Measurements from ENCODE around the gene NME7. TPM values are rescaled to one million over a fixed set of nuclear protein-coding genes. Genes with fewer than 3 reads are reported as not detected.
"Not testable (repeated sequence)": the region's sequence is repeated elsewhere in the genome, so short reads cannot be mapped to it uniquely, and the experiment has no call there.

NME7 gene
- total RNA-seq, 1 experiment from 2014 or later: 13.2 TPM

DNA sequence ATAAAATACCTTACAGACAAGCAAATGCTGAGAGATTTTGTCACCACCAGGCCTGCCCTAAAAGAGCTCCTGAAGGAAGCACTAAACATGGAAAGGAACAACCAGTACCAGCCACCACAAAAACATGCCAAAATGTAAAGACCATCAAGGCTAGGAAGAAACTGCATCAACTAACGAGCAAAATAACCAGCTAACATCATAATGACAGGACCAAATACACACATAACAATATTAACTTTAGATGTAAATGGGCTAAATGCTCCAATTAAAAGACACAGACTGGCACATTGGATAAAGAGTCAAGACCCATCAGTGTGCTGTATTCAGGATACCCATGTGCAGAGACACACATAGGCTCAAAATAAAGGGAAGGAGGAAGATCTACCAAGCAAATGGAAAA is 35.0 kb upstream of the NME7 start:
- not testable (repeated sequence) for H4K20me1 ChIP-seq (ENCODE audit: control insufficient read depth, insufficient read depth, insufficient read length); H3K14ac ChIP-seq (ENCODE audit: insufficient read depth, low read length); H4K91ac ChIP-seq (ENCODE audit: insufficient read length, low read depth, low read length); H3K4me3 Mint-ChIP-seq; H4K8ac ChIP-seq (replicated peaks; ENCODE audit: insufficient read length, low read depth, low read length); H4K5ac ChIP-seq (ENCODE audit: insufficient read length, low read depth, low read length); H3K18ac ChIP-seq (ENCODE audit: insufficient read length, low read depth, low read length); H3K79me1 ChIP-seq (ENCODE audit: insufficient read depth, low read depth, low read length, poor library complexity, severe bottlenecking); H3K9me3 ChIP-seq (ENCODE audit: control insufficient read depth, low read depth, low read length); H2AFZ ChIP-seq (ENCODE audit: low read length); H3K23me2 ChIP-seq (ENCODE audit: insufficient read length, low read depth, low read length, poor library complexity, severe bottlenecking); H2BK12ac ChIP-seq (ENCODE audit: insufficient read length, low read depth, low read length); H3K79me2 ChIP-seq (ENCODE audit: insufficient read depth, low read length); H3K4me1 Mint-ChIP-seq; H3K4me2 ChIP-seq (ENCODE audit: insufficient read depth, insufficient read length, low read length); H3K4me1 ChIP-seq (ENCODE audit: insufficient read depth, low read length); H3T11ph ChIP-seq (ENCODE audit: low read length); H2BK15ac ChIP-seq (ENCODE audit: low read depth, low read length); H3K27ac ChIP-seq (ENCODE audit: insufficient read length, low read depth, low read length); H3K23ac ChIP-seq (ENCODE audit: insufficient read length, low read depth, low read length); H3K27me3 Mint-ChIP-seq (ENCODE audit: low read depth); H2BK5ac ChIP-seq (ENCODE audit: insufficient read length, low read length); H3K4ac ChIP-seq (ENCODE audit: low read depth, low read length); H2BK20ac ChIP-seq (ENCODE audit: low read depth, low read length, poor library complexity, severe bottlenecking); H2AK5ac ChIP-seq (ENCODE audit: insufficient read length, low read length); H3K56ac ChIP-seq (ENCODE audit: insufficient read length, low read depth, low read length); H3K9ac ChIP-seq (ENCODE audit: extremely low read depth, insufficient read length, low read length); H3K27ac Mint-ChIP-seq; DNase-seq; H3K27me3 ChIP-seq (ENCODE audit: insufficient read depth, low read length); H2BK120ac ChIP-seq (ENCODE audit: low read depth, low read length, poor library complexity, severe bottlenecking)
- H3K9me3 Mint-ChIP-seq: peaks cover 36 to 54% of the 10 kb centered on the region in 2 experiments; a peak in 4 of 5 replicates
- no CpG with 5 or more reads among the region's 1 CpG for WGBS (ENCODE audit: extremely low coverage, insufficient read length, low lambda C conversion rate)
- H3K36me3 Mint-ChIP-seq (ENCODE audit: insufficient read depth in 1 of 3, low read depth in 3 of 3): peaks cover 0 to 39% (median 18%) of the 10 kb centered on the region in 3 experiments; a peak in 6 of 7 replicates

All from H9 (cell line).